Gastroesophageal sphincter (tissue), 3 donors: ENCODE data around the gene NET1.

Experiments used
- POLR2A ChIP-seq, 2 donors: fragments of 450-650 bp; IDR thresholded peaks; one replicate each; pipeline ENCODE4 v1.6.1; 2017; ENCODE audit warnings: antibody characterized with exemption in 2 of 2, mild to moderate bottlenecking in 2 of 2, moderate library complexity in 1 of 2
- TF ChIP-seq, protein P1 (sequence below), 4 experiments: fragments of 200-600 bp in 2 of 4; fragments of 450-650 bp in 2 of 4; sonication (generic) in 1 of 4; IDR thresholded peaks; one replicate each; pipeline ENCODE4 v1.5.1; 2017 to 2019; ENCODE audit warnings: antibody characterized with exemption in 4 of 4, mild to moderate bottlenecking in 2 of 4, moderate library complexity in 2 of 4

DNA sequence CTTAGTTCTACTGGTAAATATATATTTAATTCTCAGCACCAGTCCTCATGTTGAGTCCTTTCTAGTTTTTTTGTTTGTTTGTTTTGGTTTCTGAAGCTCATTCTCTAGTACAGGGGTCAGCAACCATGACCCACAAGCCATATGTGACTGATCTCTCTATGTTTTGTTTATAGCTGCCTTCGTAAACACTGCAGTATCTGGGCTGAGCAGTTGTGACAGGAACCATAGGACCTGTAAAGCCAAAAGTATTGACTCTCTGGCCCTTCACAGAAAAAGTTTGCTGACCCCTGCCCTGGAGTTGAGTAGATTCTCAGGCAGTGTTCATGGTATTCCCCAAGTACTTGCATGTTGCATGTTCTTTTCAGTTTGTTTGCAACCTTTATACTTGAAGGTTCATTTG, 20.8 kb downstream of the NET1 start:
- no peak for TF ChIP-seq POLR2A (IDR thresholded peaks at IDR 0.05)
- TF ChIP-seq, protein P1, sequence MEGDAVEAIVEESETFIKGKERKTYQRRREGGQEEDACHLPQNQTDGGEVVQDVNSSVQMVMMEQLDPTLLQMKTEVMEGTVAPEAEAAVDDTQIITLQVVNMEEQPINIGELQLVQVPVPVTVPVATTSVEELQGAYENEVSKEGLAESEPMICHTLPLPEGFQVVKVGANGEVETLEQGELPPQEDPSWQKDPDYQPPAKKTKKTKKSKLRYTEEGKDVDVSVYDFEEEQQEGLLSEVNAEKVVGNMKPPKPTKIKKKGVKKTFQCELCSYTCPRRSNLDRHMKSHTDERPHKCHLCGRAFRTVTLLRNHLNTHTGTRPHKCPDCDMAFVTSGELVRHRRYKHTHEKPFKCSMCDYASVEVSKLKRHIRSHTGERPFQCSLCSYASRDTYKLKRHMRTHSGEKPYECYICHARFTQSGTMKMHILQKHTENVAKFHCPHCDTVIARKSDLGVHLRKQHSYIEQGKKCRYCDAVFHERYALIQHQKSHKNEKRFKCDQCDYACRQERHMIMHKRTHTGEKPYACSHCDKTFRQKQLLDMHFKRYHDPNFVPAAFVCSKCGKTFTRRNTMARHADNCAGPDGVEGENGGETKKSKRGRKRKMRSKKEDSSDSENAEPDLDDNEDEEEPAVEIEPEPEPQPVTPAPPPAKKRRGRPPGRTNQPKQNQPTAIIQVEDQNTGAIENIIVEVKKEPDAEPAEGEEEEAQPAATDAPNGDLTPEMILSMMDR (IDR thresholded peaks at IDR 0.05), result no peak
